K562 (cell line): ENCODE results near the gene TMEM117. TPM values are rescaled to one million over a fixed set of nuclear protein-coding genes. Genes with fewer than 3 reads are reported as not detected.

Experiments used
- ARID1B ChIP-seq: fragments of 450-650 bp; IDR thresholded peaks from 2 replicates; pipeline ENCODE4 v1.6.1; 2016; ENCODE audit warnings: antibody characterized with exemption, mild to moderate bottlenecking, inconsistent platforms
- NELFE ChIP-seq: IDR thresholded peaks from 2 replicates; pipeline ENCODE4 v1.6.1; 2011; ENCODE audit warnings: mild to moderate bottlenecking; ENCODE audit not compliant: insufficient read depth, insufficient read length
- TSHZ1 ChIP-seq: fragments of 250-450 bp; sonication (Bioruptor Pico); IDR thresholded peaks from 2 replicates; pipeline ENCODE4 v1.4.0; 2020; ENCODE audit warnings: mild to moderate bottlenecking, moderate library complexity
- ZNF518B ChIP-seq: fragments of 250-450 bp; sonication (Bioruptor Pico); IDR thresholded peaks from 2 replicates; pipeline ENCODE4 v1.5.0; 2021; ENCODE audit warnings: mild to moderate bottlenecking, moderate library complexity
- ZZZ3 ChIP-seq: fragments of 450-650 bp; IDR thresholded peaks from 2 replicates; pipeline ENCODE4 v1.6.1; 2016; ENCODE audit warnings: antibody characterized with exemption, mild to moderate bottlenecking, moderate library complexity
- polyA plus RNA-seq, 8 experiments: library from polyadenylated mRNA; depleted of rRNA in 4 of 8; stranded (reverse) in 5 of 8; unstranded in 3 of 8; fragments of >200 nt; fragmentation: Nextera tagmentation in 2 of 8; fragmentation: Illumina TruSeq in 1 of 8; extraction: Ambion mirVana in 2 of 8; extraction: Trizol in 1 of 8; gene quantifications; 2 replicates each; pipeline versions ENCODE4 v1.2.1 to v1.2.3, GENCODE V29; 2011 to 2014; ENCODE audit warnings: inconsistent platforms in 1 of 8, missing spikeins in 1 of 8
- total RNA-seq, 7 experiments: library from RNA; depleted of rRNA in 6 of 7; stranded (reverse); fragments of >200 nt in 6 of 7; fragmentation: Illumina TruSeq in 2 of 7; extraction: Trizol in 2 of 7; gene quantifications; 2 replicates each; pipeline versions ENCODE4 v1.2.1 to v1.2.3, GENCODE V29; 2011 to 2021; ENCODE audit warnings: low replicate concordance in 1 of 7
- TF ChIP-seq, protein P1 (sequence below): IDR thresholded peaks from 3 replicates; pipeline ENCODE4 v1.6.1; 2011; ENCODE audit warnings: borderline replicate concordance, mild to moderate bottlenecking; ENCODE audit not compliant: insufficient read length, insufficient read depth

The TMEM117 gene
- total and polyA plus RNA-seq, 9 of the 15 experiments (the other 6 are each of a cell fraction or from before 2014, with no cell fraction given) = 0.31 to 2.8 (median 1.0) TPM

GRCh38 chr12:44342371-44342770 is 506.5 kb downstream of the TMEM117 start (continued):
- TF ChIP-seq TSHZ1 (CRISPR knock-in tag) = no peak
- TF ChIP-seq ZZZ3 = no peak
- TF ChIP-seq, protein P1, sequence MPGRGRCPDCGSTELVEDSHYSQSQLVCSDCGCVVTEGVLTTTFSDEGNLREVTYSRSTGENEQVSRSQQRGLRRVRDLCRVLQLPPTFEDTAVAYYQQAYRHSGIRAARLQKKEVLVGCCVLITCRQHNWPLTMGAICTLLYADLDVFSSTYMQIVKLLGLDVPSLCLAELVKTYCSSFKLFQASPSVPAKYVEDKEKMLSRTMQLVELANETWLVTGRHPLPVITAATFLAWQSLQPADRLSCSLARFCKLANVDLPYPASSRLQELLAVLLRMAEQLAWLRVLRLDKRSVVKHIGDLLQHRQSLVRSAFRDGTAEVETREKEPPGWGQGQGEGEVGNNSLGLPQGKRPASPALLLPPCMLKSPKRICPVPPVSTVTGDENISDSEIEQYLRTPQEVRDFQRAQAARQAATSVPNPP = no peak
- no peak for TF ChIP-seq ZNF518B (CRISPR knock-in tag)
- TF ChIP-seq NELFE = no peak
- no peak for TF ChIP-seq ARID1B
- TF ChIP-seq, all 486 proteins: peak for 0
